ENCODE measurements around the gene SPRED1.

Gene SPRED1

GRCh38 chr15:38369936-38370478, 117.4 kb downstream of the SPRED1 start:
- DNase-seq: no peak

- no peak for DNase-seq
These were observed 120.4 kb downstream of the SPRED1 start for GRCh38 chr15:38373016-38373415.

- no peak for DNase-seq
These were observed 121.4 kb downstream of the SPRED1 start for GRCh38 chr15:38374029-38374428.

GRCh38 chr15:38374556-38374955, 121.9 kb downstream of the SPRED1 start:
- no peak for DNase-seq

GRCh38 chr15:38376081-38376480, 123.4 kb downstream of the SPRED1 start:
- no peak for DNase-seq

GRCh38 chr15:38377636-38378035, 125.0 kb downstream of the SPRED1 start:
- no peak for DNase-seq

GRCh38 chr15:38378161-38378560, 125.5 kb downstream of the SPRED1 start:
- DNase-seq: no peak

- DNase-seq: no peak
These were observed 137.4 kb downstream of the SPRED1 start for GRCh38 chr15:38389924-38390542.

- DNase-seq: no peak
These were observed 138.6 kb downstream of the SPRED1 start for GRCh38 chr15:38391191-38391590.

- DNase-seq: no peak
These were observed 145.5 kb downstream of the SPRED1 start for GRCh38 chr15:38398134-38398533.

GRCh38 chr15:38401106-38401505, 148.5 kb downstream of the SPRED1 start:
- DNase-seq: no peak

GRCh38 chr15:38401701-38402100, 149.1 kb downstream of the SPRED1 start:
- no peak for DNase-seq

GRCh38 chr15:38406436-38406835, 153.8 kb downstream of the SPRED1 start:
- DNase-seq: no peak

All from DMS79 (cell line).